DOHH2 (cell line): Measurements from ENCODE around the gene HOXA6.

ENCODE experiments used
- H3F3A ChIP-seq: fragments of 200-600 bp; sonication (generic), shearing (Covaris generic); 2 replicates; pipeline ENCODE4 v1.6.0; 2016; ENCODE audit warnings: antibody characterized with exemption, mild to moderate bottlenecking; ENCODE audit not compliant: control insufficient read depth, insufficient read depth
- H3K27ac ChIP-seq: fragments of 200-600 bp; sonication (generic); 2 replicates; pipeline ENCODE4 v1.5.1; 2014; ENCODE audit warnings: low read depth, mild to moderate bottlenecking, low read length, moderate library complexity
- H3K27me3 ChIP-seq: fragments of 200-600 bp; sonication (generic); 2 replicates; pipeline ENCODE4 v1.6.1; 2014; ENCODE audit warnings: mild to moderate bottlenecking, low read length, mixed read lengths; ENCODE audit not compliant: control insufficient read depth
- H3K36me3 ChIP-seq: fragments of 200-600 bp; sonication (generic); 2 replicates; pipeline ENCODE4 v1.6.1; 2014; ENCODE audit warnings: mild to moderate bottlenecking, low read length, moderate library complexity, mixed read lengths; ENCODE audit not compliant: control insufficient read depth
- H3K4me1 ChIP-seq: fragments of 200-600 bp; sonication (generic); 2 replicates; pipeline ENCODE4 v1.6.1; 2014; ENCODE audit warnings: mild to moderate bottlenecking, low read length, mixed read lengths; ENCODE audit not compliant: control insufficient read depth
- H3K4me2 ChIP-seq: fragments of 200-600 bp; sonication (generic); 2 replicates; pipeline ENCODE4 v1.6.0; 2014; ENCODE audit warnings: mild to moderate bottlenecking, low read length, moderate library complexity
- H3K4me3 ChIP-seq: fragments of 200-600 bp; sonication (generic); 2 replicates; pipeline ENCODE4 v1.5.1; 2014; ENCODE audit warnings: mild to moderate bottlenecking, low read length, mixed read lengths
- H3K79me2 ChIP-seq: fragments of 200-600 bp; sonication (generic); 2 replicates; pipeline ENCODE4 v1.6.1; 2014; ENCODE audit warnings: mild to moderate bottlenecking, low read length, mixed read lengths; ENCODE audit not compliant: control insufficient read depth
- H3K9me2 ChIP-seq: fragments of 200-600 bp; sonication (generic); replicated peaks from 2 replicates; pipeline ENCODE4 v1.6.1; 2014; ENCODE audit warnings: mild to moderate bottlenecking, low read length, mixed read lengths; ENCODE audit not compliant: control insufficient read depth
- H3K9me3 ChIP-seq: fragments of 200-600 bp; sonication (generic); 2 replicates; pipeline ENCODE4 v1.6.1; 2014; ENCODE audit warnings: antibody characterized with exemption, low read length, mixed read lengths; ENCODE audit not compliant: control insufficient read depth, insufficient read depth
- H4K20me1 ChIP-seq: fragments of 200-600 bp; sonication (generic); 2 replicates; pipeline ENCODE4 v1.6.0; 2014; ENCODE audit warnings: low read depth, mild to moderate bottlenecking, antibody characterized with exemption, low read length, moderate library complexity; ENCODE audit not compliant: control insufficient read depth, insufficient read depth
- EZH2phosphoT487 ChIP-seq: fragments of 200-600 bp; sonication (generic); IDR thresholded peaks from 2 replicates; pipeline ENCODE4 v1.6.1; 2017; ENCODE audit warnings: borderline replicate concordance, mild to moderate bottlenecking, antibody characterized with exemption, low read length, moderate library complexity, mixed read lengths
- TF ChIP-seq, protein P1 (sequence below): fragments of 200-600 bp; sonication (generic); IDR thresholded peaks from one replicate; pipeline ENCODE4 v1.5.1; 2014; ENCODE audit warnings: antibody characterized with exemption, mild to moderate bottlenecking, low read depth, low read length; ENCODE audit not compliant: poor library complexity, severe bottlenecking

The HOXA6 gene

DNA sequence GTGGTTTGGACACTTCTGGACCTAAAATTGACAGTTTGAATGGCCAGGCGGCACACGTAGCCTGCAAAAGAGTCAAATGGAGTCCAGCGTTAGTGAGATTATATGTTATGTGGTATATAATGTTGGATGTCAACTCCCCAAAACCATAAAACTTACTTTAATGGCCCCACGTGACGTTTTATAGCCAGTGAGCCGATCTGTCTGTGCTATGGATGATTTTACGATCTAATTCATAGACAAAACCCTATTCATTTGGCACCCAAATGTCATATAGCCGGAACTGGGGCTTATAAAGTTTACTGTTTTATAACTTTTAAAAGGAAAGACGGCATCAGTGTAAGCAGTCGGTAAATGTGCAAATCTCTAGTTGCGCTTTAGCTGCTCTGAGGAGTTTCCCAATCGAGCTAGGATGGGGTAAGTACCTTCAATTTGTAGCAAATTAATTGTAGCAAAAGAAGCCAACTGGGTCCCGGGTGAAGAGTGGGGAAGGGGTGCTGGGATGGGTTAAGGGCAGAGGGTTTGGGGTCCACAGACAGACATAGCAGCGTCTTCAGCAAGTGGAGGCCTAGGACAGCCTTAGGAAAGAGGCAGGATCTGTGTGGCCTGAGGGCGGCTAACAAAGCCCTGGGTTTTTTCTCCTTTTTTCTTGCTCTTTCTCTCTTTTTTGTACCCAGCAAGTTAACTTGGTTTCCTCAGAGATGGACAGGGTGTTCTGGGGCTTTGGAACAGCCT lies 7.3 kb downstream of the HOXA6 start:
- H3K4me3 ChIP-seq, result no peak overlapping the region
- H3K9me3 ChIP-seq, result no peaks in the 10 kb centered on the region
- H4K20me1 ChIP-seq, result no peaks in the 10 kb centered on the region
- H3K27ac ChIP-seq, result no peak overlapping the region
- H3K27me3 ChIP-seq, result peaks cover 42% of the 10 kb centered on the region
- no peak overlapping the region for H3K4me2 ChIP-seq
- no peak for TF ChIP-seq EZH2phosphoT487
- TF ChIP-seq, protein P1, sequence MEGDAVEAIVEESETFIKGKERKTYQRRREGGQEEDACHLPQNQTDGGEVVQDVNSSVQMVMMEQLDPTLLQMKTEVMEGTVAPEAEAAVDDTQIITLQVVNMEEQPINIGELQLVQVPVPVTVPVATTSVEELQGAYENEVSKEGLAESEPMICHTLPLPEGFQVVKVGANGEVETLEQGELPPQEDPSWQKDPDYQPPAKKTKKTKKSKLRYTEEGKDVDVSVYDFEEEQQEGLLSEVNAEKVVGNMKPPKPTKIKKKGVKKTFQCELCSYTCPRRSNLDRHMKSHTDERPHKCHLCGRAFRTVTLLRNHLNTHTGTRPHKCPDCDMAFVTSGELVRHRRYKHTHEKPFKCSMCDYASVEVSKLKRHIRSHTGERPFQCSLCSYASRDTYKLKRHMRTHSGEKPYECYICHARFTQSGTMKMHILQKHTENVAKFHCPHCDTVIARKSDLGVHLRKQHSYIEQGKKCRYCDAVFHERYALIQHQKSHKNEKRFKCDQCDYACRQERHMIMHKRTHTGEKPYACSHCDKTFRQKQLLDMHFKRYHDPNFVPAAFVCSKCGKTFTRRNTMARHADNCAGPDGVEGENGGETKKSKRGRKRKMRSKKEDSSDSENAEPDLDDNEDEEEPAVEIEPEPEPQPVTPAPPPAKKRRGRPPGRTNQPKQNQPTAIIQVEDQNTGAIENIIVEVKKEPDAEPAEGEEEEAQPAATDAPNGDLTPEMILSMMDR, result no peak
- no peaks in the 10 kb centered on the region for H3F3A ChIP-seq
- no peaks in the 10 kb centered on the region for H3K36me3 ChIP-seq
- H3K4me1 ChIP-seq, result 0 out of 2 replicates have a peak, but pooled peaks cover 5% of the 10 kb centered on the region
- H3K9me2 ChIP-seq, result no peaks in the 10 kb centered on the region
- no peaks in the 10 kb centered on the region for H3K79me2 ChIP-seq

DNA sequence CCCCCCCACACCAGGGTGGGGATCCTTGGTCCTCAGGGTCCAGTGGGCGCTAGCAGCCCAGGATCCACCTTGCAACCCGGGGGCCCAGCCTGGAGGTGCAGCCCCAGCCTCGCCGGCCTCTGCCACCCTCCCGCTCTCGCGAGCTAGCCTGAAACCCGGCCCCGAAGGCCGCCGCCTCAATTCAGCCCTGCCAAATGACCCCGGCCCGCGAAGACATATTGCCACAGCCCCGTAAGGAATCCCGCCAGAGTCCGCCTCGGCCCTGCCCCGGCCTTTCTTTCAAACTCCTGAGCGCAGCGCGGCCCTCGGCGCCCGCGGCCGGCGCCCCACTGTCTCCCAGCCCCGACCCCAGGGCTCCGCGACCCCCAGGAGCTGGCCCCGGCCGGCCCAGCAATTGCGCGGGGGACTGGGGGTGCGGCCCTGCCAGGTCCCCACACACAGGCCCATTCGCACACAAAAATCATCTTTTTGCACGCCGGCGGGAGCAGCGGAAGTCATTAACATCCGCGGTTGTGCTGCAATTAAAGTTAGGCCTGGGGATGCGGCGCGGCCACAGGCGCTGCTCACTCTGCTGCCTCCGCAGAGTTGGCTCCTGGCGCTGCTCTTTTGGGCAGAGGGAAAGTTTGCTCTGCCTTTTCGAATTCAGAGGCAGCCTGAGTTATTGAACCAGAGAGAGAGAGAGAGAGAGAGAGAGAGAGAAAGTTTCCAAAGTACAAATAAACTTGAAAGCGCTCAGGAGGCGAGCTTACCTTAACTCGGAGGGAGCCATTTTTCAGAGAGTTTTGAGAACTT lies 8.0 kb downstream of the HOXA6 start:
- H4K20me1 ChIP-seq, result no peaks in the 10 kb centered on the region
- no peaks in the 10 kb centered on the region for H3K36me3 ChIP-seq
- H3F3A ChIP-seq, result no peaks in the 10 kb centered on the region
- H3K27ac ChIP-seq, result no peak overlapping the region
- H3K4me3 ChIP-seq, result no peak overlapping the region
- no peaks in the 10 kb centered on the region for H3K4me1 ChIP-seq
- TF ChIP-seq, protein P1, result no peak
- no peak for TF ChIP-seq EZH2phosphoT487
- H3K9me2 ChIP-seq, result no peaks in the 10 kb centered on the region
- peaks cover 46% of the 10 kb centered on the region for H3K27me3 ChIP-seq
- no peaks in the 10 kb centered on the region for H3K79me2 ChIP-seq
- no peaks in the 10 kb centered on the region for H3K9me3 ChIP-seq
- H3K4me2 ChIP-seq, result no peak overlapping the region

DNA sequence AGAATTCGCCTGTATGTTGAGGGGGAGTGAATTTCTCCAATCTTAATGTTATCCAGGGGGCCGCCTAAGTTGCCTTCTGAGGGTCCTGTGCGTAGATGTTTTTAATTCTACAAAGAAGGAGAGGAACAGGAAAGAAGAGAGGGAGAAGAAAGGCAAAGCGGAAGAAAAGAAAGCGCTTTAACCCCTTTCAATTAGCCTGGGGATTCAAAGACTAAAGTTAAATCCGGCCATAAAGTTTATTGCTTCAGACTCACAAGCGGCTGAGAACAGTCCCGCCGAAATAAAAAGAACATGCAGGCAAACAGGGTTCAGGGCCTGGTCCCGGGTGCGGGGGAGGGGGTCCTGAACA lies 8.6 kb downstream of the HOXA6 start:
- H3K79me2 ChIP-seq, result no peaks in the 10 kb centered on the region
- no peaks in the 10 kb centered on the region for H3K36me3 ChIP-seq
- no peaks in the 10 kb centered on the region for H3K9me2 ChIP-seq
- H4K20me1 ChIP-seq, result no peaks in the 10 kb centered on the region
- H3F3A ChIP-seq, result no peaks in the 10 kb centered on the region
- no peaks in the 10 kb centered on the region for H3K4me1 ChIP-seq
- H3K9me3 ChIP-seq, result no peaks in the 10 kb centered on the region
- no peak overlapping the region for H3K27ac ChIP-seq
- no peak for TF ChIP-seq EZH2phosphoT487
- TF ChIP-seq, protein P1, result no peak
- peaks cover 50% of the 10 kb centered on the region for H3K27me3 ChIP-seq
- no peak overlapping the region for H3K4me2 ChIP-seq
- no peak overlapping the region for H3K4me3 ChIP-seq
